Stomach (tissue), 4 donors: ENCODE measurements around the gene MRGPRE.

Source experiments
- EP300 ChIP-seq: sonication (generic); formaldehyde crosslinking; IDR thresholded peaks from one replicate; pipeline ENCODE4 v1.6.1; 2017; ENCODE audit warnings: antibody characterized with exemption
- POLR2A ChIP-seq, 4 donors: fragments of 450-650 bp; IDR thresholded peaks; one replicate each; pipeline ENCODE4 v1.6.1; 2016; ENCODE audit warnings: antibody characterized with exemption in 4 of 4, control low read depth in 2 of 4, mild to moderate bottlenecking in 1 of 4, moderate library complexity in 1 of 4
- TF ChIP-seq, protein P1 (sequence below), 7 experiments: fragments of 450-650 bp in 4 of 7; fragments of 200-600 bp in 3 of 7; sonication (generic) in 3 of 7; IDR thresholded peaks; one replicate each; pipeline ENCODE4 v1.5.1; 2016 to 2019; ENCODE audit warnings: antibody characterized with exemption in 7 of 7, control low read depth in 2 of 7, mild to moderate bottlenecking in 1 of 7

DNA sequence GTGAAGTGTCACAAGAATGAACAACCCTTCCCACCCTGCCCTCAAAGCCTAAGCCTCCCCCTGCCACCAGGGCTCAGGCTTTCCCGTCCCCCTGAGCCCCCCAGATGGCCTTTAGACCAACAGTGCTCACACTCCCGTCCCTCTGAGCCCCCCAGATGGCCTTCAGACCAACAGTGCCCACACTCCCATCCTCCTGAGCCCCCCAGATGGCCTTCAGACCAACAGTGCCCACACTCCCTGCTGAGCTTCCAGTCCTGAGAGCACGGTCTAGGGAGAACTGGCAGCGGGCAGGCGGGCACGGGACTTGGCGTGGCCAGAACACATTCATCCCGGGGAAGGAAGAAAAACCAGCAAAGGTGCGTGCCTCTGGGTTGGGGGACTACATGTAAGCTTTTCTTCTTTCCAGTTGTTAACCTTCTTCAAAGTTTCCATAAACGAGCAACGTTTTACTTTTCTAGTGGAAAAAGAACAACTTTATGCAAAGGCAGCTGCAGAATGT lies 16.1 kb downstream of the MRGPRE start:
- TF ChIP-seq, protein P1, sequence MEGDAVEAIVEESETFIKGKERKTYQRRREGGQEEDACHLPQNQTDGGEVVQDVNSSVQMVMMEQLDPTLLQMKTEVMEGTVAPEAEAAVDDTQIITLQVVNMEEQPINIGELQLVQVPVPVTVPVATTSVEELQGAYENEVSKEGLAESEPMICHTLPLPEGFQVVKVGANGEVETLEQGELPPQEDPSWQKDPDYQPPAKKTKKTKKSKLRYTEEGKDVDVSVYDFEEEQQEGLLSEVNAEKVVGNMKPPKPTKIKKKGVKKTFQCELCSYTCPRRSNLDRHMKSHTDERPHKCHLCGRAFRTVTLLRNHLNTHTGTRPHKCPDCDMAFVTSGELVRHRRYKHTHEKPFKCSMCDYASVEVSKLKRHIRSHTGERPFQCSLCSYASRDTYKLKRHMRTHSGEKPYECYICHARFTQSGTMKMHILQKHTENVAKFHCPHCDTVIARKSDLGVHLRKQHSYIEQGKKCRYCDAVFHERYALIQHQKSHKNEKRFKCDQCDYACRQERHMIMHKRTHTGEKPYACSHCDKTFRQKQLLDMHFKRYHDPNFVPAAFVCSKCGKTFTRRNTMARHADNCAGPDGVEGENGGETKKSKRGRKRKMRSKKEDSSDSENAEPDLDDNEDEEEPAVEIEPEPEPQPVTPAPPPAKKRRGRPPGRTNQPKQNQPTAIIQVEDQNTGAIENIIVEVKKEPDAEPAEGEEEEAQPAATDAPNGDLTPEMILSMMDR (IDR thresholded peaks at IDR 0.05): no peak
- no peak for TF ChIP-seq POLR2A (IDR thresholded peaks at IDR 0.05)
- no peak for TF ChIP-seq EP300
